ENCODE data around the gene DQX1.
"Not testable (repeated sequence)": the region's sequence is repeated elsewhere in the genome, so short reads cannot be mapped to it uniquely, and the experiment has no call there.

GRCh38 chr2:74483675-74484164, 42.3 kb downstream of the DQX1 start:
- TF ChIP-seq CTCF, POLR2A (IDR thresholded peaks at IDR 0.05): not testable (repeated sequence)
